ENCODE data around the gene RAB7A. TPM values are rescaled to one million over a fixed set of nuclear protein-coding genes. Genes with fewer than 3 reads are reported as not detected.

RAB7A gene
- total and polyA plus RNA-seq, 2 of the 13 experiments (the other 11 are each of a cell fraction or from before 2014, with no cell fraction given) = 26.5 to 182 TPM

GRCh38 chr3:128760881-128761280 is 34.9 kb downstream of the RAB7A start:
- in situ Hi-C loops (cut with HindIII; ENCODE audit: extremely low pct_ligation_motif_present, low pct_unique_long_range_greater_than_20kb) = no loop called here
- DNase-seq (ENCODE audit: low spot score) = no peak
- no peak overlapping the region for H2AFZ ChIP-seq (ENCODE audit: low read length)
- H3K4me2 ChIP-seq (ENCODE audit: low read depth, low read length) = no peak overlapping the region
- peaks cover 27% of the 10 kb centered on the region for H4K20me1 ChIP-seq (ENCODE audit: insufficient read depth, low read length)
- intact Hi-C loops (cut with micrococcal nuclease; ENCODE audit: unreplicated experiment) = no loop called here
- peaks cover 1 to 17% of the 10 kb centered on the region in 2 experiments; a peak in 4 of 5 replicates for H3K36me3 ChIP-seq (replicated peaks in 1 of 2; ENCODE audit: control insufficient read depth in 1 of 2, insufficient read depth in 2 of 2, low read length in 2 of 2)
- CTCF ChIA-PET (ENCODE audit: low intra/inter-chr PET ratio, low total read pairs) = no interaction called here
- peaks cover 73% of the 10 kb centered on the region for H3K79me2 ChIP-seq (ENCODE audit: insufficient read depth, low read length)
- no TSS peak for BruUV-seq (replicated peaks)
- H3K9me3 ChIP-seq (ENCODE audit: low read length) = no peaks in the 10 kb centered on the region
- H3K27me3 ChIP-seq (ENCODE audit: control insufficient read depth in 1 of 2, insufficient read depth in 2 of 2, low read length in 2 of 2) = no peaks in the 10 kb centered on the region
- 95% methylated on average over 3 of the region's 3 CpGs for WGBS (ENCODE audit: low lambda C conversion rate)
- no peak overlapping the region for H3K9ac ChIP-seq (ENCODE audit: insufficient read depth, low read depth, low read length)
- H3K4me1 ChIP-seq (ENCODE audit: insufficient read depth, low read length) = no peaks in the 10 kb centered on the region
- POLR2A ChIA-PET = no interaction called here
- ATAC-seq = no peak
- H3K27ac ChIP-seq (ENCODE audit: extremely low read length, insufficient read depth, low read length) = no peak overlapping the region
- no peak for FAIRE-seq
- H3K4me3 ChIP-seq (replicated peaks in 1 of 3; ENCODE audit: insufficient read depth in 1 of 3, low read depth in 2 of 3, low read length in 3 of 3) = no peak overlapping the region
- TF ChIP-seq ZNF136 (CRISPR knock-in tag; IDR thresholded peaks at IDR 0.05; ENCODE audit: low read depth) (no peak), PRDM4 (CRISPR knock-in tag; IDR thresholded peaks at IDR 0.05; ENCODE audit: borderline replicate concordance) (no peak), ZNF18 (CRISPR knock-in tag; IDR thresholded peaks at IDR 0.05; ENCODE audit: insufficient replicate concordance) (no peak), ATM (IDR thresholded peaks at IDR 0.05; ENCODE audit: borderline replicate concordance) (no peak), KMT2A (CRISPR knock-in tag; IDR thresholded peaks at IDR 0.05) (no peak), KLF9 (CRISPR knock-in tag; IDR thresholded peaks at IDR 0.05; ENCODE audit: low read depth) (no peak), ZFX (CRISPR knock-in tag; IDR thresholded peaks at IDR 0.05; ENCODE audit: low read depth) (no peak), REXO4 (CRISPR knock-in tag; IDR thresholded peaks at IDR 0.05; ENCODE audit: borderline replicate concordance) (no peak), BATF2 (CRISPR knock-in tag; IDR thresholded peaks at IDR 0.05) (no peak), POLR2AphosphoS5 (IDR thresholded peaks at IDR 0.05; ENCODE audit: low read depth, low read length) (no peak), KDM3A (CRISPR knock-in tag; IDR thresholded peaks at IDR 0.05; ENCODE audit: low read depth) (no peak), NR0B2 (CRISPR knock-in tag; IDR thresholded peaks at IDR 0.05) (no peak)
